Naive B cell (primary cell): ENCODE results near the gene GLI1. TPM values are rescaled to one million over a fixed set of nuclear protein-coding genes. Genes with fewer than 3 reads are reported as not detected.
A peak's percentile ranks its signal among the peaks of the same experiment; 100 is the strongest.
"Not testable (repeated sequence)": the region's sequence is repeated elsewhere in the genome, so short reads cannot be mapped to it uniquely, and the experiment has no call there.

Source experiments
- ATAC-seq, 2 donors: fragments of 150-1000 bp; cut with Tn5 transposase; 2 replicates each; pipeline ENCODE4 v1.10.0; 2021; ENCODE audit warnings: low read depth in 2 of 2, mild to moderate bottlenecking in 2 of 2, moderate library complexity in 2 of 2
- DNase-seq: peaks from one replicate; pipeline ENCODE4 v3.0.0; 2022
- H3K27ac Mint-ChIP-seq, 6 donors: one replicate each; pipeline ENCODE4 v1.8.0; 2020 to 2022; ENCODE audit warnings: mild to moderate bottlenecking in 6 of 6, mixed read lengths in 6 of 6, moderate library complexity in 5 of 6, inconsistent platforms in 2 of 6
- H3K27me3 Mint-ChIP-seq, 3 donors: one replicate each; pipeline ENCODE4 v1.8.0; 2021 to 2022; ENCODE audit warnings: mixed read lengths in 3 of 3, mild to moderate bottlenecking in 1 of 3
- H3K36me3 Mint-ChIP-seq, 2 donors: one replicate each; pipeline ENCODE4 v1.8.0; 2020 to 2022; ENCODE audit warnings: mixed read lengths in 2 of 2, inconsistent platforms in 1 of 2, mild to moderate bottlenecking in 1 of 2
- H3K4me1 Mint-ChIP-seq, 3 donors: one replicate each; pipeline ENCODE4 v1.8.0; 2020 to 2022; ENCODE audit warnings: mixed read lengths in 3 of 3, inconsistent platforms in 1 of 3, mild to moderate bottlenecking in 1 of 3, moderate library complexity in 1 of 3
- H3K4me3 Mint-ChIP-seq, 8 donors: one replicate each; pipeline ENCODE4 v1.8.0; 2020 to 2022; ENCODE audit warnings: mild to moderate bottlenecking in 8 of 8, mixed read lengths in 8 of 8, moderate library complexity in 8 of 8, inconsistent platforms in 2 of 8
- H3K9me3 Mint-ChIP-seq, 7 donors: one replicate each; pipeline ENCODE4 v1.8.0; 2020 to 2022; ENCODE audit warnings: mixed read lengths in 7 of 7, mild to moderate bottlenecking in 5 of 7, inconsistent platforms in 2 of 7, moderate library complexity in 1 of 7
- polyA plus RNA-seq, 6 donors: library from polyadenylated mRNA; unstranded; fragments of 300-500 nt; fragmentation: Illumina TruSeq; gene quantifications; one replicate each; pipeline ENCODE4 v1.2.3, GENCODE V29; 2021; ENCODE audit warnings: low read depth in 6 of 6

Gene GLI1
- polyA plus RNA-seq, 6 donors from 2014 or later = 0.27 to 2.4 (median 1.1) TPM

DNA sequence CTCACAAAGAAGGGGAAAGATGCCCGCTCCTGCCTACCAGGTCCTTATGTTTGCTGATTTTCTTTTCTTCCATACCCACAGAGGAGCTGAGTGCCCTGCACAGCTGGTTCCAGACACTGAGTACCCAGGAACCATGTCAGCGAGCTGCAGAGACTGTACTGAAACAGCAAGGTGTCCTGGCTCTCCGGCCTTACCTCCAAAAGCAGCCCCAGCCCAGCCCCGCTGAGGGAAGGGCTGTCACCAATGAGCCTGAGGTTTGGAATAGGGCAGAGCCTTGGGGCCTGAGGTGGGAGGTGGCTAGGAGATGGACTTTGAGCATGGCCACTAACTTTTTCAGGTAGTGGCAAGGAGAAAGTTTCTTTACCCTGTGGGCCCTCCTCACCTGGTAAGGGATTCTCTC is 30.5 kb downstream of the GLI1 start:
- DNase-seq (no peak), ATAC-seq (no peak)
- Mint-ChIP-seq H3K9me3 (no peaks in the 10 kb centered on the region), H3K4me1 (peaks cover 25 to 28% (median 28%) of the 10 kb centered on the region in 3 donors), H3K27ac (no peak overlapping the region), H3K27me3 (no peaks in the 10 kb centered on the region), H3K36me3 (peaks cover 7 to 17% of the 10 kb centered on the region in 2 donors), H3K4me3 (peak overlapping the region in 3 of 8 donors; percentile 52 to 98 (median 86))

DNA sequence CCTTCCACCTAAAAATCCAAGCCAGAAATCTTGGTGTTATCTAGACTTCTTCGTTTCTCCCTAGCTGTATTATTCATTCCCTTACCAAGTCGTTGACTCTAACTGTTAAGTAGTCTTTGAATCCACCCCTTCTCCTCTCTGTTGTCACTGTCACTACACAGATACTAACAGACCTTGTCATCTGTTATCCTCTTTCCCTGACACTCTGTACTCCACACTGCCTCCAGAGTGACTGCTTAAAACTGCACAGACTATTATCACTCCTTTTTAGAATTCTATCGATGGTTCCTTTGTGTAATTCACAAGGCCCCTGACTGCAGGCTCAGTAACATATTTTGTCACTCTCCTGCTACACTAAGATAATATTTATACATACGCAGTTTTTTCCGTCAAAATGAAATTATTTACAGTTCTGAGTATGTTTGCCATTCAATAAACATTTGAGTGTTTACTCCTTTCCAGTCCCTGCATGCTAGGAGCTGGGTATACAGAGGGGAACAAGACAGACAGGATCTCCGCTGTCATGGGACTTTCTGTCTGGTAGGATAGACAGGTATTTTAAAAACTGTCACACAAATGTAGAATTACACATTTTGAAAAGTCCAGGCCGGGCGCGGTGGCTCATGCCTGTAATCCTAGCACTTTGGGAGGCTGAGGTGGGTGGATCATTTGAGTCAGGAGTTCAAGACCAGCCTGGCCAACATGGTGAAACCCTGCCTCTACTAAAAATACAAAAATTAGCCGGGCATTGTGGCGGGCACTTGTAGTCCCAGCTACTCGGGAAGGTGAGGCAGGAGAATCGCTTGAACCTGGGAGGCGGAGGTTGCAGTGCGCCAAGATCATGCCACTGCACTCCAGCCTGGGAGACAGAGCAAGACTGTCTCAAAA is 32.1 kb downstream of the GLI1 start:
- ATAC-seq = no peak
- H3K9me3 Mint-ChIP-seq = no peaks in the 10 kb centered on the region
- peak overlapping the region in 2 of 6 donors; percentile 23 to 91 for H3K27ac Mint-ChIP-seq
- peak overlapping the region in 1 of 8 donors; percentile 67 for H3K4me3 Mint-ChIP-seq
- no peaks in the 10 kb centered on the region for H3K27me3 Mint-ChIP-seq
- H3K4me1 Mint-ChIP-seq = peaks cover 23 to 28% (median 25%) of the 10 kb centered on the region in 3 donors
- H3K36me3 Mint-ChIP-seq = peaks cover 7 to 17% of the 10 kb centered on the region in 2 donors
- no peak for DNase-seq

DNA sequence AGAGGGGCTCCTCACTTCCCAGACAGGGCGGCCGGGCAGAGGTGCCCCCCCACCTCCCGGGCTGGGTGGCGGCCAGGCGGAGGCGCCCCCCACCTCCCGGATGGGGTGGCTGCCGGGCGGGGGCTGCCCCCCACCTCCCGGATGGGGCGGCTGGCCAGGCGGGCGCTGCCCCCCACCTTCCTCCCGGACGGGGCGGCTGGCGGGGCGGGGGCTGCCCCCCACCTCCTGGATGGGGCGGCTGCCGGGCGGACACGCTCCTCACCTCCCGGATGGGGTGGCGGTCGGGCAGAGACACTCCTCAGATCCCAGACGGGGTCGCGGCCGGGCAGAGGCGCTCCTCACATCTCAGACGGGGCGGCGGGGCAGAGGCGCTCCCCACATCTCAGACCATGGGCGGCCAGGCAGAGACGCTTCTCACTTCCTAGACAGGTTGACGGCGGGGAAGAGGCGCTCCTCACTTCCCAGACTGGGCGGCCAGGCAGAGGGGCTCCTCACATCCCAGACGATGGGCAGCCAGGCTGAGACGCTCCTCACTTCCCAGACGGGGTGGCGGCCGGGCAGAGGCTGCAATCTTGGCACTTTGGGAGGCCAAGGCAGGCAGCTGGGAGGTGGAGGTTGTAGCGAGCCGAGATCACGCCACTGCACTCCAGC is 35.6 kb downstream of the GLI1 start:
- peak overlapping the region in 1 of 6 donors; percentile 33 for H3K27ac Mint-ChIP-seq
- H3K9me3 Mint-ChIP-seq, ATAC-seq, H3K27me3 Mint-ChIP-seq, H3K4me3 Mint-ChIP-seq, DNase-seq: not testable (repeated sequence)
- H3K36me3 Mint-ChIP-seq = peaks cover 7 to 37% of the 10 kb centered on the region in 2 donors
- H3K4me1 Mint-ChIP-seq = peaks cover 5 to 16% (median 5%) of the 10 kb centered on the region in 3 donors

DNA sequence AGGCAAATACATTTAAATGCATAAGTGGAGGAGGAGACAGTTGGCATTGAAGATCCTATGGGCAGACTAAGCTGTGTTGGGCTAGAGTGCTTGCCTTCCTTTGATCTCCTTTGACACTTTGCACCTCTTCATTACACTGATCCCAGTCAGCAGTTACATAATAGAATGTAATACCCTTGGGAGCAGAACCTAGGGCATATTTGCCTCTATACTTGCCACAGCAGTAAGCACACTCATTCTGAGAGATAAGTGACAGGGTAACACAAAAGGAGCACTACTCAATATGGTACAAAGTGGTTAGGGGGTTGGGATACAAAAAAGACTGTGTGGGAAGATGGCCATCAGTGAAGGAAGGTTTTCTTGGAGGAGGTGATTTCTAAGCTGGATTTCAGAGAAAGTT is 37.2 kb downstream of the GLI1 start:
- Mint-ChIP-seq H3K36me3 (peaks cover 8 to 38% of the 10 kb centered on the region in 2 donors), H3K27ac (peak overlapping the region in 1 of 6 donors; percentile 0)
- no peak for DNase-seq

DNA sequence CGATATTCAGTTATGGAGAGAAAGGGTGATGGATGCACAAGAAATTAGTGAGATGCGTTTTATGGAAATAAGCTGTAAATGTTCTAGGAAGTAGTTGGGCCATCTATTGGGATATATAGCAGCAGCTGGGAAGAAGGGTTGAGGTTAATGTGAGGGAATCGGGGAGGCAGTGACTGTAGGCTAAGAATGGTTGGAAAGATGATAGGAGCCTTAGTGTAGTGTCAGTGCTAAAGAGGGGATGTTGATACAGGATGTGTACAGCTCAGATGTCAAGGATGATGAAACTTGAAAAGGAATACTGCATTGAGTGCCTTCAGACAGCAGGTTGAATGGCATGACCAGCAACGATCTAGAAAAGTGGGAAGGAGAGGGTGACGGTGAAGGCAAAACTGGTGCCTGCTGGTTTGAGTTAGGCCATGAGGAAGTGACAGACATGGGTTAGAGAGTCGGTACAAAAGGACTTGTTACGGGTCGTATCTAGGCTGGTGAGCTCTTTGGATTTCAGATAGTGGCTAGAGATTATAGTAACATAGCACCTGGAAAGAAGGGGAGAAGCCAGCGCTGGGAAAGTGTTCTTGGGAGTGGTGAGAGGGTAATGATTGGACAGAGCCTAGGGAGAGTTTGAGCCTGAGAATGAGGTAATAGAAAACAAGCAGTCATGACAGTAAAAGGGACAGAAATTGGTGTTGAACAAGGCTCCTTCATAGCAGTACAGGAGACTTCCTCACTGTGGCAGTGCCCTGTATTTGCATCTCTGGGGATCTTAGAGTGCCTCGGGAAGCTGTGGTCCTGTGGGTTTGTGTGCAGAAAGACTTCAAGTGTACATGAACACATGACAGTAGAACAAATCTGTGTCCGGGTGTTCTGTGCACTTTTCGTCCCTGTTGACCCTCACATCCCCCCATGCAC is 37.9 kb downstream of the GLI1 start:
- no peaks in the 10 kb centered on the region for H3K9me3 Mint-ChIP-seq
- H3K27ac Mint-ChIP-seq = peak overlapping the region in 4 of 6 donors; percentile 32 to 84 (median 58)
- ATAC-seq (no peak), DNase-seq (no peak)
- H3K4me3 Mint-ChIP-seq = no peak overlapping the region
- H3K27me3 Mint-ChIP-seq = no peaks in the 10 kb centered on the region
- peaks cover 5 to 11% (median 6%) of the 10 kb centered on the region in 3 donors for H3K4me1 Mint-ChIP-seq
- H3K36me3 Mint-ChIP-seq = peaks cover 13 to 37% of the 10 kb centered on the region in 2 donors

More for the DNA sequence above, 37.2 kb downstream of the GLI1 start:
- Mint-ChIP-seq H3K27me3 (no peaks in the 10 kb centered on the region), H3K4me3 (no peak overlapping the region), H3K9me3 (no peaks in the 10 kb centered on the region), H3K4me1 (peaks cover 5 to 11% (median 6%) of the 10 kb centered on the region in 3 donors)
- ATAC-seq = no peak

DNA sequence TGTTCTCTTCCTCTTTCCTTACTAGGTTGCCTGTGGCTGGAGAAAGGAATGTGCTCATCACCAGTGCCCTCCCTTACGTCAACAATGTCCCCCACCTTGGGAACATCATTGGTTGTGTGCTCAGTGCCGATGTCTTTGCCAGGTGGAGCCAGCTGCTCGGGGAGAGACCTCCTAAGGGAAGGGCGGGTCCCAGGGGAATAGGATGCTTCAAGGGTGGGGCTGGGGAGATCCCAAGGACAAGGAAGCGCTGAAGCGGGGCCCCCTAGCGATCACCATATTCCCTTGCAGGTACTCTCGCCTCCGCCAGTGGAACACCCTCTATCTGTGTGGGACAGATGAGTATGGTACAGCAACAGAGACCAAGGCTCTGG is 38.5 kb downstream of the GLI1 start:
- Mint-ChIP-seq H3K27me3 (no peaks in the 10 kb centered on the region), H3K4me3 (no peak overlapping the region), H3K27ac (peak overlapping the region in 3 of 6 donors; percentile 31 to 89 (median 47)), H3K9me3 (no peaks in the 10 kb centered on the region), H3K4me1 (peaks cover 5 to 11% (median 6%) of the 10 kb centered on the region in 3 donors), H3K36me3 (peaks cover 13 to 32% of the 10 kb centered on the region in 2 donors)
- no peak for ATAC-seq
- DNase-seq = no peak

DNA sequence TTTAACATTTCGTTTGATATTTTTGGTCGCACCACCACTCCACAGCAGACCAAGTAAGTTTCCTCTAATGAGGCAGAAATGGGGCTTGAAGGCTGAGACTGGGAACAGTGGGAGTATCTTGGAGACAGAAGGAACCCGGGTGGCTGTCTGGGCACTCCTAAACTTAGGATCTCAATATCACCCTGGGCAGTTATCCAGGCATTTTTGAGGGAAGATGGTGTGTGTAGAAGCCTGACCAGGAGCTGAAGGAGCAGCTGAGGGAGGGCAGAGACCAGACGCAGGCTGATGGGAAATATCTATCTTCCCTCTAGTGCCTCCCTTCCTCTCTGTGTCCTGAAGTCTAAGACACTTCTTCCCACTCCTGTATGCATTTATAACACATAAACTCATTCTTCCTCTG is 39.0 kb downstream of the GLI1 start:
- Mint-ChIP-seq H3K27ac (peak overlapping the region in 2 of 6 donors; percentile 31 to 47), H3K27me3 (no peaks in the 10 kb centered on the region), H3K4me3 (no peak overlapping the region), H3K36me3 (peaks cover 13 to 32% of the 10 kb centered on the region in 2 donors), H3K4me1 (peaks cover 5 to 11% (median 6%) of the 10 kb centered on the region in 3 donors), H3K9me3 (no peaks in the 10 kb centered on the region)
- no peak for DNase-seq
- ATAC-seq = no peak

DNA sequence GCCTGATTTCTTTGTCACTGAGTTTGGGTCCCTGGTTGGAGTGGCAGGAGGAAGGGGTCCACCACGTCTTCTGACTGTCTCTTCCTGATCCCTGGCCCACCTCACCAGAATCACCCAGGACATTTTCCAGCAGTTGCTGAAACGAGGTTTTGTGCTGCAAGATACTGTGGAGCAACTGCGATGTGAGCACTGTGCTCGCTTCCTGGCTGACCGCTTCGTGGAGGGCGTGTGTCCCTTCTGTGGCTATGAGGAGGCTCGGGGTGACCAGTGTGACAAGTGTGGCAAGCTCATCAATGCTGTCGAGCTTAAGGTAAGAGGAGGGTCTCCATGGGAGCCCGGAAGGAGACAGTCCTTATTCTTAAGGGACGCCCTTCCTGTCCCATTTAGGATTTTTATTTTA is 40.6 kb downstream of the GLI1 start:
- H3K9me3 Mint-ChIP-seq = no peaks in the 10 kb centered on the region
- H3K27ac Mint-ChIP-seq = peak overlapping the region in 1 of 6 donors; percentile 10
- ATAC-seq = no peak
- H3K36me3 Mint-ChIP-seq = peaks cover 13 to 32% of the 10 kb centered on the region in 2 donors
- H3K27me3 Mint-ChIP-seq = no peaks in the 10 kb centered on the region
- H3K4me1 Mint-ChIP-seq = peaks cover 5 to 11% (median 6%) of the 10 kb centered on the region in 3 donors
- no peak overlapping the region for H3K4me3 Mint-ChIP-seq
- no peak for DNase-seq

DNA sequence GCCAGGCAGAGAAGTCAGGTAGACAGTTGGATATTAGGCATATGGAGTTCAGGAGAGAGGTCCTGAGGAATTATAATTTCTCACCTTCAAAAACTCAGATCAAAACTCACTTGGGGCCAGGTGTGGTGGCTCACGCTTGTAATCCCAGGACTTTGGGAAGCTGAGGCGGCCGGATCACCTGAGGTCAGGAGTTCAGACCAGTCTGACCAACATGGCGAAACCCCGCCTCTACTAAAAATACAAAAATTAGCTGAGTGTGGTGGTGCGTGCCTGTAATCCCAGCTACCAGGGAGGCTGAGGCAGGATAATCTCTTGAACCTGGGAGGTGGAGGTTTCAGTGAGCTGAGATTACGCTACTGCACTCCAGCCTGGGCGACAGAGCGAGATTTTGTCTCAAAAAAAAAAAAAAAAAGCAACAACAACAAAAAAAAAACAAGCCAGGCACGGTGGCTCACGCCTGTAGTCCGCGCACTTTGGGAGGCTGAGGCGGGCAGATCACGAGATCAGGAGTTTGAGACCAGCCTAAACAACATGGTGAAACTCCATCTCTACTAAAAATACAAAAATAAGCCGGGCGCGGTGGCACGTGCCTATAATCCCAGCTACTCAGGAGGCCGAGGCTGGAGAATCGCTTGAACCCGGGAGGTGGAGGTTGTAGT is 42.9 kb downstream of the GLI1 start:
- ATAC-seq, DNase-seq, H3K27me3 Mint-ChIP-seq, H3K4me1 Mint-ChIP-seq, H3K9me3 Mint-ChIP-seq: not testable (repeated sequence)
- Mint-ChIP-seq H3K4me3 (peak overlapping the region in 1 of 8 donors; percentile 51), H3K36me3 (peaks cover 13 to 26% of the 10 kb centered on the region in 2 donors), H3K27ac (peak overlapping the region in 3 of 6 donors; percentile 11 to 36 (median 33))

DNA sequence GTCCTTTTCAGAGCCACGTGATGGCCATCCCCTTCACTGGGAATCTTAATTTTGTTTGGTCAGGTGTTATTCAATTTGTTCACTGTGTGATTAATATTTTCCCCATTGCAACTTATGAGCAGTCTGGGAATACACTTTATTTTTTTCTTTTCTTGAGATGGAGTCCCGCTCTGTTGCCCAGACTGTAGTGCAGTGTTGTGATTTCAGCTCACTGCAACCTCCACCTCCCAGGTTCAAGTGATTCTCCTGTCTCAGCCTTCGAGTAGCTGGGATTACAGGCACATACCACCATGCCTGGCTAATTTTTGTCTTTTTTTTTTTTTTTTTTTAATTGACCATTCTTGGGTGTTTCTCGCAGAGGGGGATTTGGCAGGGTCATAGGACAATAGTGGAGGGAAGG is 47.0 kb downstream of the GLI1 start:
- not testable (repeated sequence) for H3K36me3 Mint-ChIP-seq, DNase-seq, ATAC-seq, H3K27me3 Mint-ChIP-seq, H3K4me1 Mint-ChIP-seq, H3K4me3 Mint-ChIP-seq, H3K9me3 Mint-ChIP-seq, H3K27ac Mint-ChIP-seq

DNA sequence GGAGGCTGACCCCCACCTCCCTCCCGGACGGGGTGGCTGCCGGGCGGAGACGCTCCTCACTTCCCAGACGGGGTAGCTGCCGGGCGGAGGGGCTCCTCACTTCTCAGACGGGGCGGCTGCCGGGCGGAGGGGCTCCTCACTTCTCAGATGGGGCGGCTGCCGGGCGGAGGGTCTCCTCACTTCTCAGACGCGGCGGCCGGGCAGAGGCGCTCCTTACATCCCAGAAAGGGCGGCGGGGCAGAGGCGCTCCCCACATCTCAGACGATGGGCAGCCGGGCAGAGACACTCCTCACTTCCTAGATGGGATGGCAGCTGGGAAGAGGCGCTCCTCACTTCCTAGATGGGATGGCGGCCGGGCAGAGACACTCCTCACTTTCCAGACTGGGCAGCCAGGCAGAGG is 48.2 kb downstream of the GLI1 start:
- not testable (repeated sequence) for H3K4me3 Mint-ChIP-seq, H3K27me3 Mint-ChIP-seq, H3K9me3 Mint-ChIP-seq, DNase-seq, H3K4me1 Mint-ChIP-seq, H3K27ac Mint-ChIP-seq, ATAC-seq
- peaks cover 0 to 21% of the 10 kb centered on the region in 2 donors for H3K36me3 Mint-ChIP-seq

DNA sequence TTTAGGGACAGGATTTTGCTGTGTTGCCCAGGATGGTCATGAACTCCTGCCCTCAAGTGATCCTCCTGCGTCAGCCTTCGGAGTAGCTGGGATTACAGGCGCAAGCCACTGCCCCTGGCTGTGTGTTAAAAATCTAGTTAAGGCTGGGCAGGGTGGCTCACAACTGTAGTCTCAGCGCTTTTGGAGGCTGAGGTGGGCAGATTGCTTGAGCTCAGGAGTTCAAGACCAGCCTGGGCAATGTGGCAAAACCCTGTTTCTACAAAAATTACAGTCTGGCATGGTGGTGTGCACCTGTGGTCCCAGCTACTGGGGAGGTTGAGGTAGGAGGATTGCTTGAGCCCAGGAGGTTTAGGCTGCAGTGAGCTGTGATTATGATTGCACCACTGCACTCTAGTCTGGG is 51.6 kb downstream of the GLI1 start:
- DNase-seq = no peak
- no peak for ATAC-seq
- H3K36me3 Mint-ChIP-seq = peaks cover 0 to 27% of the 10 kb centered on the region in 2 donors
- H3K4me3 Mint-ChIP-seq = no peak overlapping the region
- peaks cover 4 to 6% (median 4%) of the 10 kb centered on the region in 3 donors for H3K4me1 Mint-ChIP-seq
- no peaks in the 10 kb centered on the region for H3K27me3 Mint-ChIP-seq
- no peaks in the 10 kb centered on the region for H3K9me3 Mint-ChIP-seq
- no peak overlapping the region for H3K27ac Mint-ChIP-seq
